H9 (cell line): ENCODE measurements around the gene ZBTB16. TPM values are rescaled to one million over a fixed set of nuclear protein-coding genes. Genes with fewer than 3 reads are reported as not detected.

ENCODE experiments used
- DNase-seq: peaks from one replicate; pipeline ENCODE4 v3.0.0-alpha.2; 2017
- H2AFZ ChIP-seq: one replicate; pipeline ENCODE4 v1.6.1; 2013; ENCODE audit warnings: mild to moderate bottlenecking, low read length, control low read depth, moderate library complexity
- H2AK5ac ChIP-seq: 2 replicates; pipeline ENCODE4 v1.6.1; 2013; ENCODE audit warnings: low read length, control low read depth, mixed read lengths; ENCODE audit not compliant: insufficient read length
- H2BK120ac ChIP-seq: one replicate; pipeline ENCODE4 v1.6.1; 2013; ENCODE audit warnings: low read depth, mild to moderate bottlenecking, low read length, control low read depth, inconsistent platforms; ENCODE audit not compliant: poor library complexity, severe bottlenecking
- H2BK12ac ChIP-seq: 2 replicates; pipeline ENCODE4 v1.6.1; 2013; ENCODE audit warnings: low read length, control low read depth, mixed read lengths, low read depth; ENCODE audit not compliant: insufficient read length
- H2BK15ac ChIP-seq: 2 replicates; pipeline ENCODE4 v1.6.1; 2013; ENCODE audit warnings: low read depth, low read length, control low read depth
- H2BK20ac ChIP-seq: one replicate; pipeline ENCODE4 v1.6.1; 2013; ENCODE audit warnings: low read depth, mild to moderate bottlenecking, low read length, control low read depth, inconsistent platforms; ENCODE audit not compliant: poor library complexity, severe bottlenecking
- H2BK5ac ChIP-seq: 2 replicates; pipeline ENCODE4 v1.6.1; 2013; ENCODE audit warnings: low read length, control low read depth, mixed read lengths; ENCODE audit not compliant: insufficient read length
- H3K14ac ChIP-seq: 2 replicates; pipeline ENCODE4 v1.6.1; 2013; ENCODE audit warnings: low read length, control low read depth; ENCODE audit not compliant: insufficient read depth
- H3K18ac ChIP-seq: 2 replicates; pipeline ENCODE4 v1.6.1; 2013; ENCODE audit warnings: low read depth, mild to moderate bottlenecking, mixed read lengths, low read length, control low read depth; ENCODE audit not compliant: insufficient read length
- H3K23ac ChIP-seq: 2 replicates; pipeline ENCODE4 v1.6.1; 2013; ENCODE audit warnings: low read length, control low read depth, mixed read lengths, low read depth; ENCODE audit not compliant: insufficient read length
- H3K23me2 ChIP-seq: 2 replicates; pipeline ENCODE4 v1.6.1; 2013; ENCODE audit warnings: low read depth, mild to moderate bottlenecking, mixed read lengths, low read length, control low read depth; ENCODE audit not compliant: insufficient read length, poor library complexity, severe bottlenecking
- H3K27ac ChIP-seq: 2 replicates; pipeline ENCODE4 v1.5.1; 2013; ENCODE audit warnings: low read length, control low read depth, mixed read lengths, low read depth; ENCODE audit not compliant: insufficient read length
- H3K27me3 ChIP-seq: 2 replicates; pipeline ENCODE4 v1.6.1; 2013; ENCODE audit warnings: low read length, control low read depth, inconsistent platforms; ENCODE audit not compliant: insufficient read depth
- H3K4ac ChIP-seq: 2 replicates; pipeline ENCODE4 v1.6.1; 2013; ENCODE audit warnings: low read depth, mild to moderate bottlenecking, control low read depth, inconsistent platforms, low read length, moderate library complexity
- H3K4me1 ChIP-seq: 2 replicates; pipeline ENCODE4 v1.6.1; 2013; ENCODE audit warnings: low read length, control low read depth, inconsistent platforms; ENCODE audit not compliant: insufficient read depth
- H3K4me2 ChIP-seq: 2 replicates; pipeline ENCODE4 v1.6.1; 2013; ENCODE audit warnings: low read length, control low read depth, mixed read lengths; ENCODE audit not compliant: insufficient read length, insufficient read depth
- H3K56ac ChIP-seq: 2 replicates; pipeline ENCODE4 v1.6.1; 2013; ENCODE audit warnings: low read depth, mild to moderate bottlenecking, mixed read lengths, low read length, control low read depth; ENCODE audit not compliant: insufficient read length
- H3K79me1 ChIP-seq: 2 replicates; pipeline ENCODE4 v1.6.1; 2013; ENCODE audit warnings: low read depth, mild to moderate bottlenecking, moderate library complexity, low read length, control low read depth, inconsistent platforms; ENCODE audit not compliant: insufficient read depth, poor library complexity, severe bottlenecking
- H3K79me2 ChIP-seq: 2 replicates; pipeline ENCODE4 v1.6.1; 2013; ENCODE audit warnings: low read length, control low read depth, inconsistent platforms; ENCODE audit not compliant: insufficient read depth
- H3K9ac ChIP-seq: 2 replicates; pipeline ENCODE4 v1.6.1; 2013; ENCODE audit warnings: low read length, control low read depth, mixed read lengths; ENCODE audit not compliant: insufficient read length; ENCODE audit errors: extremely low read depth
- H3K9me3 ChIP-seq: one replicate; pipeline ENCODE4 v1.6.1; 2013; ENCODE audit warnings: low read depth, low read length, inconsistent platforms; ENCODE audit not compliant: control insufficient read depth
- H3T11ph ChIP-seq: one replicate; pipeline ENCODE4 v1.6.1; 2013; ENCODE audit warnings: mild to moderate bottlenecking, low read length, control low read depth, inconsistent platforms
- H4K20me1 ChIP-seq: one replicate; pipeline ENCODE4 v1.6.1; 2013; ENCODE audit not compliant: control insufficient read depth, insufficient read length, insufficient read depth
- H4K5ac ChIP-seq: 2 replicates; pipeline ENCODE4 v1.6.1; 2013; ENCODE audit warnings: low read depth, mild to moderate bottlenecking, mixed read lengths, low read length, control low read depth; ENCODE audit not compliant: insufficient read length
- H4K8ac ChIP-seq: replicated peaks from 2 replicates; pipeline ENCODE4 v1.6.1; 2013; ENCODE audit warnings: low read length, control low read depth, mixed read lengths, low read depth; ENCODE audit not compliant: insufficient read length
- H4K91ac ChIP-seq: 2 replicates; pipeline ENCODE4 v1.6.1; 2013; ENCODE audit warnings: low read depth, mild to moderate bottlenecking, moderate library complexity, mixed read lengths, low read length, control low read depth; ENCODE audit not compliant: insufficient read length
- H3K27ac Mint-ChIP-seq, 3 experiments: 2 replicates in 2 of 3; 3 replicates in 1 of 3; pipeline ENCODE4 v1.8.0; 2020 to 2021; ENCODE audit warnings: mixed read lengths in 3 of 3, mild to moderate bottlenecking in 1 of 3, moderate library complexity in 1 of 3
- H3K27me3 Mint-ChIP-seq: 2 replicates; pipeline ENCODE4 v1.8.0; 2021; ENCODE audit warnings: low read depth, mild to moderate bottlenecking, moderate library complexity, mixed read lengths
- H3K36me3 Mint-ChIP-seq, 3 experiments: 2 replicates in 2 of 3; 3 replicates in 1 of 3; pipeline ENCODE4 v1.8.0; 2020 to 2021; ENCODE audit warnings: low read depth in 3 of 3, mixed read lengths in 3 of 3; ENCODE audit not compliant: insufficient read depth in 1 of 3
- H3K4me1 Mint-ChIP-seq, 2 experiments: 2 replicates each; pipeline ENCODE4 v1.8.0; 2020; ENCODE audit warnings: mixed read lengths in 2 of 2
- H3K4me3 Mint-ChIP-seq, 2 experiments: 2 replicates in 1 of 2; 3 replicates in 1 of 2; pipeline ENCODE4 v1.8.0; 2020 to 2021; ENCODE audit warnings: mild to moderate bottlenecking in 2 of 2, mixed read lengths in 2 of 2, moderate library complexity in 1 of 2
- H3K9me3 Mint-ChIP-seq, 2 experiments: 2 replicates in 1 of 2; 3 replicates in 1 of 2; pipeline ENCODE4 v1.8.0; 2020; ENCODE audit warnings: mild to moderate bottlenecking in 2 of 2, mixed read lengths in 2 of 2, moderate library complexity in 1 of 2
- WGBS: extraction: QIAGEN DNeasy Blood & Tissue Kit; methylation state at CpG from one replicate; pipeline ENCODE4 v1.1.7; 2013; ENCODE audit warnings: missing lambda C conversion rate, low lambda C conversion rate, mixed read lengths; ENCODE audit not compliant: insufficient read length; ENCODE audit errors: extremely low coverage; 5-methylcytosine and 5-hydroxymethylcytosine counted together
- total RNA-seq: library from RNA; stranded (reverse); gene quantifications from 2 replicates; pipeline ENCODE4 v1.2.1, GENCODE V29; 2021
- TF ChIP-seq, protein P1 (sequence below): fragments of 200-600 bp; sonication (generic); conservative IDR thresholded peaks from 3 replicates; pipeline ENCODE4 v1.8.0; 2021; ENCODE audit warnings: antibody characterized with exemption, mild to moderate bottlenecking

ZBTB16 gene
- total RNA-seq, 1 experiment from 2014 or later = not detected

GRCh38 chr11:114171257-114172054, 111.9 kb downstream of the ZBTB16 start:
- Histone ChIP-seq H3K23ac (no peak overlapping the region), H3K18ac (no peak overlapping the region), H3K4me1 (no peaks in the 10 kb centered on the region), H3K9me3 (no peaks in the 10 kb centered on the region), H3K23me2 (no peaks in the 10 kb centered on the region), H4K5ac (no peak overlapping the region), H3K4me2 (no peak overlapping the region), H3T11ph (no peak overlapping the region), H2BK120ac (no peak overlapping the region), H3K9ac (no peak overlapping the region), H3K79me1 (no peaks in the 10 kb centered on the region), H2BK12ac (no peak overlapping the region), H4K20me1 (no peaks in the 10 kb centered on the region), H3K56ac (no peak overlapping the region), H2AK5ac (no peak overlapping the region), H2BK5ac (no peak overlapping the region), H3K27me3 (no peaks in the 10 kb centered on the region), H2BK20ac (no peak overlapping the region), H3K4ac (no peak overlapping the region), H3K79me2 (no peaks in the 10 kb centered on the region), H2AFZ (no peak overlapping the region), H4K8ac (no peak overlapping the region), H2BK15ac (no peak overlapping the region), H4K91ac (no peak overlapping the region), H3K14ac (no peak overlapping the region), H3K27ac (no peak overlapping the region)
- H3K27me3 Mint-ChIP-seq = peaks cover 12% of the 10 kb centered on the region
- DNase-seq = no peak
- no CpG with 5 or more reads among the region's 15 CpGs for WGBS
- TF ChIP-seq, protein P1, sequence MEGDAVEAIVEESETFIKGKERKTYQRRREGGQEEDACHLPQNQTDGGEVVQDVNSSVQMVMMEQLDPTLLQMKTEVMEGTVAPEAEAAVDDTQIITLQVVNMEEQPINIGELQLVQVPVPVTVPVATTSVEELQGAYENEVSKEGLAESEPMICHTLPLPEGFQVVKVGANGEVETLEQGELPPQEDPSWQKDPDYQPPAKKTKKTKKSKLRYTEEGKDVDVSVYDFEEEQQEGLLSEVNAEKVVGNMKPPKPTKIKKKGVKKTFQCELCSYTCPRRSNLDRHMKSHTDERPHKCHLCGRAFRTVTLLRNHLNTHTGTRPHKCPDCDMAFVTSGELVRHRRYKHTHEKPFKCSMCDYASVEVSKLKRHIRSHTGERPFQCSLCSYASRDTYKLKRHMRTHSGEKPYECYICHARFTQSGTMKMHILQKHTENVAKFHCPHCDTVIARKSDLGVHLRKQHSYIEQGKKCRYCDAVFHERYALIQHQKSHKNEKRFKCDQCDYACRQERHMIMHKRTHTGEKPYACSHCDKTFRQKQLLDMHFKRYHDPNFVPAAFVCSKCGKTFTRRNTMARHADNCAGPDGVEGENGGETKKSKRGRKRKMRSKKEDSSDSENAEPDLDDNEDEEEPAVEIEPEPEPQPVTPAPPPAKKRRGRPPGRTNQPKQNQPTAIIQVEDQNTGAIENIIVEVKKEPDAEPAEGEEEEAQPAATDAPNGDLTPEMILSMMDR = no peak
- H3K4me1 Mint-ChIP-seq = peaks cover 18 to 54% of the 10 kb centered on the region in 2 experiments
- H3K9me3 Mint-ChIP-seq = no peaks in the 10 kb centered on the region
- H3K36me3 Mint-ChIP-seq = no peaks in the 10 kb centered on the region
- H3K27ac Mint-ChIP-seq = peak overlapping the region in 1 of 3 experiments; percentile 81; a peak in 1 of 7 replicates
- no peak overlapping the region for H3K4me3 Mint-ChIP-seq
